Measurements from ENCODE around the gene LDHA.

GRCh38 chr11:18383388-18384156 is 10.8 kb upstream of the LDHA start:
- TF ChIP-seq POLR2A (IDR thresholded peaks at IDR 0.05; ENCODE audit: low read length): no peak
- no peak for TF ChIP-seq GATA1 (IDR thresholded peaks at IDR 0.05; ENCODE audit: low read depth, low read length)
